NCI-H82 treated with DMSO at 0.1 percent for 48 hours (cell line): ENCODE results near the gene ELOVL6.
A peak's percentile ranks its signal among the peaks of the same experiment; 100 is the strongest.

ENCODE experiments used
- DNase-seq: peaks from one replicate; lab custom pipeline; 2025; ENCODE audit not compliant: unreplicated experiment; lab: John Stamatoyannopoulos, UW

The ELOVL6 gene

GRCh38 chr4:109998867-109999584 lies 199.4 kb downstream of the ELOVL6 start:
- peak; percentile 8 for DNase-seq

GRCh38 chr4:109996526-109996925 lies 201.9 kb downstream of the ELOVL6 start:
- DNase-seq: no peak
